Measurements from ENCODE around the gene PRR5.

The PRR5 gene

GRCh38 chr22:44759430-44760310 lies 57.7 kb downstream of the PRR5 start:
- DNase-seq, result no peak

GRCh38 chr22:44760476-44760875 lies 58.5 kb downstream of the PRR5 start:
- DNase-seq, result no peak

- no peak for DNase-seq
Measured at GRCh38 chr22:44761025-44761424, 59.0 kb downstream of the PRR5 start.

GRCh38 chr22:44764373-44764772 lies 62.4 kb downstream of the PRR5 start:
- no peak for DNase-seq

GRCh38 chr22:44764974-44765373 lies 63.0 kb downstream of the PRR5 start:
- no peak for DNase-seq

GRCh38 chr22:44765571-44766285 lies 63.7 kb downstream of the PRR5 start:
- no peak for DNase-seq

- DNase-seq, result no peak
Measured at GRCh38 chr22:44773082-44773481, 71.1 kb downstream of the PRR5 start.

- no peak for DNase-seq
Measured at GRCh38 chr22:44775862-44776261, 73.9 kb downstream of the PRR5 start.

GRCh38 chr22:44776605-44777363 lies 74.8 kb downstream of the PRR5 start:
- no peak for DNase-seq

GRCh38 chr22:44777364-44777755 lies 75.4 kb downstream of the PRR5 start:
- DNase-seq, result no peak

GRCh38 chr22:44780876-44781449 lies 79.0 kb downstream of the PRR5 start:
- DNase-seq, result no peak

GRCh38 chr22:44782363-44782963 lies 80.5 kb downstream of the PRR5 start:
- no peak for DNase-seq

- no peak for DNase-seq
Measured at GRCh38 chr22:44783091-44783490, 81.1 kb downstream of the PRR5 start.

- DNase-seq, result no peak
Measured at GRCh38 chr22:44783581-44783980, 81.6 kb downstream of the PRR5 start.

GRCh38 chr22:44786136-44786535 lies 84.1 kb downstream of the PRR5 start:
- no peak for DNase-seq

- no peak for DNase-seq
Measured at GRCh38 chr22:44786610-44787009, 84.6 kb downstream of the PRR5 start.

Data from NCI-H1417 treated with DMSO at 0.1 percent for 48 hours (cell line).